Liver (tissue), 9 donors: ENCODE results near the gene SMIM26. TPM values are rescaled to one million over a fixed set of nuclear protein-coding genes. Genes with fewer than 3 reads are reported as not detected.

Experiments used
- DNase-seq: peaks from one replicate; pipeline ENCODE4 v3.0.0-alpha.2; 2017; ENCODE audit warnings: low spot score
- H3K27ac ChIP-seq, 2 donors: one replicate each; pipeline ENCODE4 v1.7.0; 2013; ENCODE audit warnings: inconsistent platforms in 2 of 2, low read length in 2 of 2, control low read depth in 1 of 2, low read depth in 1 of 2, mild to moderate bottlenecking in 1 of 2
- H3K27me3 ChIP-seq, 4 donors: one replicate each; pipeline versions ENCODE4 v1.6.1 to v1.7.0; 2013; ENCODE audit warnings: low read length in 3 of 4, inconsistent platforms in 1 of 4, mild to moderate bottlenecking in 1 of 4, moderate library complexity in 1 of 4; ENCODE audit not compliant: control insufficient read depth in 4 of 4, insufficient read depth in 4 of 4
- H3K36me3 ChIP-seq, 4 donors: one replicate each; pipeline versions ENCODE4 v1.6.1 to v1.7.0; 2013; ENCODE audit warnings: low read length in 3 of 4, mild to moderate bottlenecking in 3 of 4, low read depth in 1 of 4, moderate library complexity in 1 of 4; ENCODE audit not compliant: control insufficient read depth in 4 of 4, insufficient read depth in 3 of 4
- H3K4me1 ChIP-seq, 4 donors: one replicate each; pipeline versions ENCODE4 v1.6.1 to v1.7.0; 2013; ENCODE audit warnings: low read length in 3 of 4, mild to moderate bottlenecking in 3 of 4, moderate library complexity in 1 of 4; ENCODE audit not compliant: control insufficient read depth in 4 of 4, insufficient read depth in 4 of 4
- H3K4me3 ChIP-seq, 3 donors: one replicate each; pipeline versions ENCODE4 v1.6.1 to v1.7.0; 2013; ENCODE audit warnings: low read length in 3 of 3, control low read depth in 1 of 3, low read depth in 1 of 3, mild to moderate bottlenecking in 1 of 3
- H3K9ac ChIP-seq, 2 donors: one replicate each; pipeline ENCODE4 v1.7.0; 2013; ENCODE audit warnings: low read length in 2 of 2, mild to moderate bottlenecking in 2 of 2, moderate library complexity in 2 of 2, control low read depth in 1 of 2, low read depth in 1 of 2
- H3K9me3 ChIP-seq, 4 donors: one replicate each; pipeline versions ENCODE4 v1.6.1 to v1.7.0; 2013; ENCODE audit warnings: low read length in 3 of 4; ENCODE audit not compliant: control insufficient read depth in 4 of 4
- ATF3 ChIP-seq: IDR thresholded peaks from 2 replicates; pipeline ENCODE4 v1.6.1; 2016; ENCODE audit warnings: antibody characterized with exemption
- CTCF ChIP-seq: fragments of 150-350 bp; IDR thresholded peaks from 2 replicates; pipeline ENCODE4 v1.5.1; 2017; ENCODE audit warnings: improper control_type of control experiment, low read depth, low read length; ENCODE audit not compliant: missing input control
- EGR1 ChIP-seq, 2 donors: IDR thresholded peaks; 2 replicates each; pipeline ENCODE4 v1.6.1; 2016 to 2018; ENCODE audit warnings: antibody characterized with exemption in 2 of 2, low read depth in 2 of 2
- FOXA1 ChIP-seq: IDR thresholded peaks from 2 replicates; pipeline ENCODE4 v1.6.1; 2016; ENCODE audit warnings: antibody characterized with exemption
- FOXA2 ChIP-seq: IDR thresholded peaks from 2 replicates; pipeline ENCODE4 v1.6.1; 2016; ENCODE audit warnings: antibody characterized with exemption
- GABPA ChIP-seq, 2 donors: IDR thresholded peaks in 1 of 2; conservative IDR thresholded peaks in 1 of 2; 2 replicates each; pipeline ENCODE4 v1.6.1; 2016; ENCODE audit warnings: antibody characterized with exemption in 2 of 2, mild to moderate bottlenecking in 1 of 2, moderate library complexity in 1 of 2
- HNF4A ChIP-seq, 2 donors: conservative IDR thresholded peaks; 2 replicates each; pipeline ENCODE4 v1.6.1; 2016; ENCODE audit warnings: antibody characterized with exemption in 2 of 2, mild to moderate bottlenecking in 2 of 2
- HNF4G ChIP-seq: IDR thresholded peaks from 2 replicates; pipeline ENCODE4 v1.6.1; 2016; ENCODE audit warnings: antibody characterized with exemption
- JUND ChIP-seq, 2 donors: IDR thresholded peaks; 2 replicates each; pipeline ENCODE4 v1.6.1; 2016; ENCODE audit warnings: antibody characterized with exemption in 2 of 2
- MAX ChIP-seq: IDR thresholded peaks from 2 replicates; pipeline ENCODE4 v1.6.1; 2016; ENCODE audit warnings: antibody characterized with exemption
- NR2F2 ChIP-seq: IDR thresholded peaks from 2 replicates; pipeline ENCODE4 v1.6.1; 2016; ENCODE audit warnings: antibody characterized with exemption
- RAD21 ChIP-seq, 2 donors: IDR thresholded peaks; 2 replicates each; pipeline ENCODE4 v1.6.1; 2016; ENCODE audit warnings: antibody characterized with exemption in 2 of 2, mild to moderate bottlenecking in 2 of 2
- REST ChIP-seq: IDR thresholded peaks from 2 replicates; pipeline ENCODE4 v1.6.1; 2016; ENCODE audit warnings: antibody characterized with exemption, mild to moderate bottlenecking
- RXRA ChIP-seq, 2 donors: IDR thresholded peaks; 2 replicates each; pipeline ENCODE4 v1.6.1; 2017 to 2018; ENCODE audit warnings: antibody characterized with exemption in 2 of 2, mild to moderate bottlenecking in 1 of 2
- SP1 ChIP-seq: IDR thresholded peaks from 2 replicates; pipeline ENCODE4 v1.6.1; 2018; ENCODE audit warnings: antibody characterized with exemption, mild to moderate bottlenecking
- TAF1 ChIP-seq: conservative IDR thresholded peaks from 2 replicates; pipeline ENCODE4 v1.6.1; 2016; ENCODE audit warnings: antibody characterized with exemption, mild to moderate bottlenecking
- YY1 ChIP-seq: IDR thresholded peaks from 2 replicates; pipeline ENCODE4 v1.6.1; 2016; ENCODE audit warnings: antibody characterized with exemption, mild to moderate bottlenecking
- WGBS: extraction: QIAGEN DNeasy Blood & Tissue Kit; methylation state at CpG from one replicate; pipeline ENCODE4 v1.1.7; 2013; 5-methylcytosine and 5-hydroxymethylcytosine counted together
- polyA plus RNA-seq, 2 donors: library from polyadenylated mRNA; stranded (reverse) in 1 of 2; unstranded in 1 of 2; fragments of 200-250 nt in 1 of 2; fragments of >200 nt in 1 of 2; fragmentation: Nextera tagmentation in 1 of 2; extraction: Ambion mirVana in 1 of 2; gene quantifications; one replicate each; pipeline versions ENCODE4 v1.2.1 to v1.2.3, GENCODE V29; 2013 to 2015
- total RNA-seq, 2 donors: library from RNA; depleted of rRNA; stranded (reverse); fragments of >200 nt; gene quantifications; one replicate each; pipeline ENCODE4 v1.2.3, GENCODE V29; 2014
- TF ChIP-seq, protein P1 (sequence below): IDR thresholded peaks from 2 replicates; pipeline ENCODE4 v1.6.1; 2016; ENCODE audit warnings: antibody characterized with exemption
- donor health status: healthy.
- donor health status: healthy.
- donor health status: healthy.
- donor health status: healthy.
- donor health status: healthy.

The SMIM26 gene
- total and polyA plus RNA-seq, 4 donors: 37.4 to 142 (median 54.5) TPM

DNA sequence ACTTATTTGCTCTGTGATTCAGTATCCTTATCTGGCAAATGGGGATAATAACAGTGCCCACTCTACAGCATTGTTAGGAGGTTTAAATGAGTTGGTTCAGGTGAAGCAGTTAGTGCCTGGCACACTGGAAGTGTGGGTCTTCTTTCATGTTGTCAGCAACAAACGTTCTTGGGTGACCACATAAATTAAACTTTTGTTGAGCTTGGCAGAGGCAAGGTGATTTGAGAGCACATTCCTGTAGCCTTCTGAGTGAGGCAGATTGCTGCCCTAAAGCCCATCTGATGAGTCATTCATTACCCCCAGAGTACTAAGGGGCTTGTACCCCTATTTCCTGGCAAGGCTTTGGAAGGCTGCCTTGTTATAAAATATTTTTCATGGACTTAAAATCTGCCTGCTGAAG lies 33.7 kb upstream of the SMIM26 start:
- peaks cover 14 to 67% (median 46%) of the 10 kb centered on the region in 4 donors for H3K36me3 ChIP-seq

GRCh38 chr20:18533978-18534644 lies 33.1 kb upstream of the SMIM26 start:
- H3K36me3 ChIP-seq: peaks cover 14 to 61% (median 42%) of the 10 kb centered on the region in 4 donors
- no peaks in the 10 kb centered on the region for H3K9me3 ChIP-seq
- H3K4me1 ChIP-seq: peaks cover 0 to 20% (median 14%) of the 10 kb centered on the region in 4 donors
- DNase-seq: no peak
- WGBS: 44% methylated on average over 6 of the region's 6 CpGs
- H3K9ac ChIP-seq: no peak overlapping the region
- no peak overlapping the region for H3K4me3 ChIP-seq
- H3K27me3 ChIP-seq: no peaks in the 10 kb centered on the region
- peak; percentile 94 for TF ChIP-seq SP1
- TF ChIP-seq RXRA (IDR thresholded peaks at IDR 0.05): peak; percentile 90 to 91
- TF ChIP-seq HNF4A (conservative IDR thresholded peaks at IDR 0.05): peak; percentile 58 to 73
- TF ChIP-seq, protein P1, sequence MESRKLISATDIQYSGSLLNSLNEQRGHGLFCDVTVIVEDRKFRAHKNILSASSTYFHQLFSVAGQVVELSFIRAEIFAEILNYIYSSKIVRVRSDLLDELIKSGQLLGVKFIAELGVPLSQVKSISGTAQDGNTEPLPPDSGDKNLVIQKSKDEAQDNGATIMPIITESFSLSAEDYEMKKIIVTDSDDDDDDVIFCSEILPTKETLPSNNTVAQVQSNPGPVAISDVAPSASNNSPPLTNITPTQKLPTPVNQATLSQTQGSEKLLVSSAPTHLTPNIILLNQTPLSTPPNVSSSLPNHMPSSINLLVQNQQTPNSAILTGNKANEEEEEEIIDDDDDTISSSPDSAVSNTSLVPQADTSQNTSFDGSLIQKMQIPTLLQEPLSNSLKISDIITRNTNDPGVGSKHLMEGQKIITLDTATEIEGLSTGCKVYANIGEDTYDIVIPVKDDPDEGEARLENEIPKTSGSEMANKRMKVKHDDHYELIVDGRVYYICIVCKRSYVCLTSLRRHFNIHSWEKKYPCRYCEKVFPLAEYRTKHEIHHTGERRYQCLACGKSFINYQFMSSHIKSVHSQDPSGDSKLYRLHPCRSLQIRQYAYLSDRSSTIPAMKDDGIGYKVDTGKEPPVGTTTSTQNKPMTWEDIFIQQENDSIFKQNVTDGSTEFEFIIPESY: peak; percentile 20
- peak in 1 of 2 donors; percentile 43 for TF ChIP-seq RAD21 (IDR thresholded peaks at IDR 0.05)
- TF ChIP-seq EGR1 (IDR thresholded peaks at IDR 0.05; ENCODE audit: low read depth in 2 of 2): no peak
- no peak for TF ChIP-seq CTCF
- TF ChIP-seq FOXA1: peak; percentile 96
- TF ChIP-seq NR2F2: no peak
- peak; percentile 47 for TF ChIP-seq ATF3
- no peak for TF ChIP-seq HNF4G
- TF ChIP-seq JUND (IDR thresholded peaks at IDR 0.05): peak in 1 of 2 donors; percentile 36
- peak; percentile 98 for TF ChIP-seq FOXA2
- TF ChIP-seq TAF1: no peak
- peak in 1 of 2 donors; percentile 59 for TF ChIP-seq GABPA (IDR thresholded peaks at IDR 0.05 in 1 of 2, conservative IDR thresholded peaks at IDR 0.05 in 1 of 2)
- TF ChIP-seq YY1: peak; percentile 80
- peak; percentile 96 for TF ChIP-seq REST
- TF ChIP-seq MAX: peak; percentile 67
- no peak overlapping the region for H3K27ac ChIP-seq

More for the DNA sequence above, 33.7 kb upstream of the SMIM26 start:
- Histone ChIP-seq H3K27ac (no peak overlapping the region), H3K4me3 (no peak overlapping the region), H3K27me3 (no peaks in the 10 kb centered on the region), H3K9me3 (no peaks in the 10 kb centered on the region), H3K4me1 (peaks cover 0 to 20% (median 14%) of the 10 kb centered on the region in 4 donors), H3K9ac (no peak overlapping the region)
- WGBS: 29% methylated on average over 1 of the region's 1 CpG
- peak in 1 of 2 donors; percentile 34 for TF ChIP-seq HNF4A (conservative IDR thresholded peaks at IDR 0.05)
- TF ChIP-seq GABPA (IDR thresholded peaks at IDR 0.05 in 1 of 2, conservative IDR thresholded peaks at IDR 0.05 in 1 of 2): no peak
- no peak for DNase-seq
